Upper lobe of left lung (tissue), 4 donors: ENCODE results near the gene CCL1.

Experiments
- POLR2AphosphoS5 ChIP-seq, 2 donors: sonication (generic); formaldehyde crosslinking; IDR thresholded peaks; one replicate each; pipeline ENCODE4 v1.5.1; 2017; ENCODE audit warnings: antibody characterized with exemption in 2 of 2
- TF ChIP-seq, protein P1 (sequence below), 6 experiments: fragments of 450-650 bp in 4 of 6; fragments of 200-600 bp in 2 of 6; sonication (generic) in 2 of 6; IDR thresholded peaks; one replicate each; pipeline ENCODE4 v1.5.1; 2016 to 2019; ENCODE audit warnings: antibody characterized with exemption in 6 of 6

DNA sequence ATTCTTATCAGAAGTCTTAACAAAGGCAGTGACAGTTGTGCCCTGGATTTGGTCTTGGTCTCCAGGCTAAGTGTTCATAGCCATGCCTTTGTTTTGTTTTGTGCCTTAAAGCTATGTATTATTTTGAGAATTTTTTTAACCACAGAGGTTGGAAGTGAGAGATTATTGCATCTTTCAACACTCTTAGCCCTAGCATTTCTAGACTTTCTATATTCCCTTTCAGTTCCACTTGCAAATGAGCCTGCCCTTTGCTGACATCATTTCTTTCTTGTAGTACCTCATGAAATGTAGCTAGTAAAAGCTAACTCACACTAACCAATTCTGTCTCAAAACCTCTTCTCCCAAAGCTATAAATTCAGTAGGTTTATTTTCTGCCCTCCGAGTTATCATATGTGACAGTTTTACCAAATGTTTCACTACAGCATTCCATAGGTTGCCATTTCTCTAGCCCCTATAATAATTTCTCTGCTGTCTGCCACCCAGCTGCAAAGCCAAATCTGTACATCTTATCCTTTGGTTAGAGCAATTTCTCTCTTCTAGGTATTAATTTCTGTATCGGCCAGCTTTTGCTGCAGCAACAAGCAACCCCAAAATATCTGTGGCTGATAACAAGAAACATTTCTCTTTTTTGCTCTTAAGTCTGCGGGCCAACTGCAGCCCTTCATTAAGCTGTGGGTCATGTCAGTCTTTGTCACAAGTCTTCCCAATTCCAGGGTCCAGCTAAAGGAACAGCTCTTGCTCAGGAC, 14.2 kb upstream of the CCL1 start:
- TF ChIP-seq, protein P1, sequence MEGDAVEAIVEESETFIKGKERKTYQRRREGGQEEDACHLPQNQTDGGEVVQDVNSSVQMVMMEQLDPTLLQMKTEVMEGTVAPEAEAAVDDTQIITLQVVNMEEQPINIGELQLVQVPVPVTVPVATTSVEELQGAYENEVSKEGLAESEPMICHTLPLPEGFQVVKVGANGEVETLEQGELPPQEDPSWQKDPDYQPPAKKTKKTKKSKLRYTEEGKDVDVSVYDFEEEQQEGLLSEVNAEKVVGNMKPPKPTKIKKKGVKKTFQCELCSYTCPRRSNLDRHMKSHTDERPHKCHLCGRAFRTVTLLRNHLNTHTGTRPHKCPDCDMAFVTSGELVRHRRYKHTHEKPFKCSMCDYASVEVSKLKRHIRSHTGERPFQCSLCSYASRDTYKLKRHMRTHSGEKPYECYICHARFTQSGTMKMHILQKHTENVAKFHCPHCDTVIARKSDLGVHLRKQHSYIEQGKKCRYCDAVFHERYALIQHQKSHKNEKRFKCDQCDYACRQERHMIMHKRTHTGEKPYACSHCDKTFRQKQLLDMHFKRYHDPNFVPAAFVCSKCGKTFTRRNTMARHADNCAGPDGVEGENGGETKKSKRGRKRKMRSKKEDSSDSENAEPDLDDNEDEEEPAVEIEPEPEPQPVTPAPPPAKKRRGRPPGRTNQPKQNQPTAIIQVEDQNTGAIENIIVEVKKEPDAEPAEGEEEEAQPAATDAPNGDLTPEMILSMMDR (IDR thresholded peaks at IDR 0.05) = no peak
- TF ChIP-seq POLR2AphosphoS5 (IDR thresholded peaks at IDR 0.05) = no peak
